Limb (tissue), 2 donors: ENCODE measurements around the gene TMPRSS11D.

Source experiments
- DNase-seq, 2 donors: peaks; one replicate each; pipeline ENCODE4 v3.0.0-alpha.2; 2016; ENCODE audit errors: extremely low spot score in 2 of 2

TMPRSS11D gene

DNA sequence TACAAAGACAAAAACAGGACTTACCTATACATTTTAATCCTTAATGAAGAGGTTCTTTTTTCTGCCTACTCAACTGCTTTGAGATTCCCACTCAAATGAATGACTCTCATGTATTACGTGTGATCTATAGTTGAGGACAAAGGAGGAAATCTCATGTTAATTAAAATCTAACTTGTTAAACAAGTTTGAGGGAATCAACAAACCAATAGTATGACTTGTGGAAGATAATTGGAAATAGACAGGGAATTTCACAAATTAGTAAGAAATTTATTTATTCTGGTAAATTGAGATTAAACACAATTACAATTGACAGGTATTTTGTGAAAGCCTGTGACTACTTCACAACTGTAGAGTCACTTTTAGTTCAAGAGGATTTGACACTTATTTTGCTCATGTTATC, at the start of gene TMPRSS11D:
TMPRSS11D (minus strand) TSS at position 101 of the 400 bp plus-strand sequence; CDS start at position 32, 69 bp downstream.
- DNase-seq, result no peak

DNA sequence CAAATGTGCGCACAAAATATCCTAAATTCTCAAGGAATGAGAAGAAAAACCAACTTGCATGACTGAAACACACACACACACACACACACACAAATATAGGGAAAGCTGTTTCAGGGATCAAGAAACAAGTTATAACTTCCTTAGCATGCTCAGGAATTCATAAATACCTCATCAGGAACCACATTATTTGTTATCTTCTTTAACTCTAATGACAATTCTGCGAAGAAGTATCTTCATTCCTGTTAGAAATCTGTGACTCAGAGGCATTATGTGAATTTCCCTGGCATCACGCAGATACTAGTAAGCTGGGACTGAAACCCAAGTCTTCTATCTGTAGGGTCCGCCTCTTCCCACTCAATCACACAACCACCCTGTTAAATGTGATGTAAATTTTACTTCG, 49.2 kb upstream of the TMPRSS11D start:
- DNase-seq, result no peak

- DNase-seq, result no peak
These were observed 47.5 kb upstream of the TMPRSS11D start for GRCh38 chr4:67931256-67931655.

DNA sequence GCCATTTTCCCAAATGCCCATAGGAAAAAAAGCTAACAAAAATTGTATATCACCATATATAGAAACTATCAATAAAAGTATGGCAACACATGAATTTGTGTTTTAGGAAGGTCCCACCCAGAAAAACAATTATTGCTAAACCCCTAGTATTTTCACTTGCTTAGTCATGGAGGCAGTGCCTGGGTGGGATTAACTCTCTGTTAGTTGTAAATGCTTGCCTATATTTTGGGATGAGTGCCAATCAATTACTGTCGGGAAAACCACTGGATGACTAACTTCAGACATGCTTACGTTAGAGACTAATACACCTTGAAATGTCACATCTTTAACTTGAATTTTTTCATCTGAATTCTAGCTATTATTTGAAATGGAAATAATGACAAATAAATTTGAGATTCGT, 45.6 kb upstream of the TMPRSS11D start:
- no peak for DNase-seq

DNA sequence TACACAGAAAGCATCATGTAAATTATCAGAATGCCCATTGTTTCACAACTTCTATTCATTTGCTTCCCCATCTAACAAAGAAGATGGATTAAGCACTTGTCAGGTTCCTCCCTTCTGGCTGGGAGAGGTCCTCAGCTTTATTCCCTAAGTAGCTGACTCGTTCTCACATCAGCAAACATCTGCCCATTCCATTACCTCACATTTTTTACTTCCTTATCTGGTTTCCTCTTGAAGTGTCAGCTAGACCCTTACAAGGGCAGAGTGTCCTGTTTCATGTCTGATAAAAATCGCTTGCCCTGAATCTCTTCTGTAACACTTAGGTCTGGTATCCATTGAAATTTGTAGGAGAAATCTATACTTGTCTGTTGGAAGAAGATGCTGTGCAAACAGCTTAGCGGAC, 44.7 kb upstream of the TMPRSS11D start:
- DNase-seq, result no peak

GRCh38 chr4:67927251-67927650, 43.4 kb upstream of the TMPRSS11D start:
- no peak for DNase-seq

DNA sequence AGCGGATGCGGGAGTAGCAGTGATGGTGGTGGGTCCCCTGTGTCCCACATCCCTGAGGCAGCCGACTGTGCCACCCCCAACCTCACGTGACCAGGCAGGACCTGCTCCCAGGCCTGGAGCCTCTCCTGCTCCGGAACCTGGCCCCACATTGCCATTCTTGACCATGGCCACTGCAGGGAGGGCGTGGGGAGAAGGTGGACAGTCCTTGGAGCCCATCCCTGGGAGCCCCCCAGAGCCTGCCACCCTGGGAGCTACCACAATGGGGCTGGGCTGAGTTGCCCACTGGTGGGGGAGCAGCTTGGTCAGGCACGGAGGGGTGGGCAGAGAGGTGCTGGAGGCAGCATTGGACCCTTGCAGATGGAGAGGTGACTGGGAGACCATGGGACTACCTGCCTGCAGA, 42.7 kb upstream of the TMPRSS11D start:
- DNase-seq, result no peak

DNA sequence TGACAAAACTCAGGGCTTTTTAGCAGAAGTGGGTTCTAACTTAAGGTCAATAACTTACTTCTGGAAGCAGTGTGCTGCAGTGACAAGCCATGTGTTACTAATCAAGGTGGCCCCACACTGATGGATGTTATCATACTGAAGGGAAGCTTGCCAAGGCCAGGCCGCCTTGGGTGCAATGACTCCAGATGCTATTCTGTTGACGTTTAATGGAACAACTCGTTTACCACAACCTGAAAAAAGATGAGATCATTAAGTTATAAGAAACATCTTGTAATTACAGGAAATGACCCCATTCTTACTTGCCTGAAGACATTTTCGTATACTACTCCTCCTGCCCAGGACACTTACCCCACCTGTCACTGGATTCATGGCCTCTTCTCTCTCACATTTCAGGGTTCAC, 38.9 kb upstream of the TMPRSS11D start:
- DNase-seq, result no peak

DNA sequence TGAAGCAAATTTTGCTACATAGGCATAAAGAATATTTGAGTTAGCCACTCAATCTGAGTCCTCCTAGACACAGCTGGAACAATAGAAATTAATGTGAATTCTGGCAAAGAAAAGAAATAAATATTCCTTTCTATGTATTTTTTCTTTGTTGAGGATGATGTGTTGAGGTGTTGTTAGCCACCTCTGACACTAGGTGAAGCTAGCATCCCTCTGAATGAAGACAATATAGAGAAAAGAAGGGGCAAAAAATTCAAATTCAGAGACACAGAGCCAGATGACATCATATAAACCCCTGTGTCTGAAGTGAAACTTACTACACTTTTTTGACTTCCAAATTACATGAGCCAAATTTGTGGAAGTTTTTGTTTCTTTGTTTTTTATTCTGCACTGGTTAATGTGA, 34.6 kb upstream of the TMPRSS11D start:
- DNase-seq, result no peak

- DNase-seq, result no peak
These were observed 31.7 kb upstream of the TMPRSS11D start for GRCh38 chr4:67915400-67915966.

GRCh38 chr4:67912080-67912479, 28.3 kb upstream of the TMPRSS11D start:
- DNase-seq, result no peak

GRCh38 chr4:67911638-67912037, 27.8 kb upstream of the TMPRSS11D start:
- DNase-seq, result no peak

GRCh38 chr4:67911141-67911540, 27.3 kb upstream of the TMPRSS11D start:
- DNase-seq, result no peak

DNA sequence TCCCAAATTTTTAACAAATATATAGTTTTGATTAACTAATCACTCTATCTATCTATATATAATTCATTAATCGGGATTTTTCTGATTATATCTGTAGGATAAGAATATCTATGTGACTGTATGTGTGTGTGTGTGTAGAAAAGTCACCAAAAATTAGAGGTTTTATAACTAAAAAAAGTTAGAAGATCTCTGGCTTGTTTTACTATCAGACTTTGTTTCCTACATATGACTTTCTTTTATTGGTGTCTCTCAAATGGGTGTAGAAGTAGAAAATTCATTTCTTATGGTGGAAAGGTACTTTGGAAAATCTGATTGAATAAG, 26.7 kb upstream of the TMPRSS11D start:
- no peak for DNase-seq

- no peak for DNase-seq
These were observed 26.2 kb upstream of the TMPRSS11D start for GRCh38 chr4:67909905-67910584.

- no peak for DNase-seq
These were observed 23.8 kb upstream of the TMPRSS11D start for GRCh38 chr4:67907650-67908049.

- DNase-seq, result no peak
These were observed 15.3 kb upstream of the TMPRSS11D start for GRCh38 chr4:67899096-67899495.

- no peak for DNase-seq
These were observed 13.9 kb upstream of the TMPRSS11D start for GRCh38 chr4:67897686-67898085.

- DNase-seq, result no peak
These were observed 12.7 kb upstream of the TMPRSS11D start for GRCh38 chr4:67896421-67897065.

- no peak for DNase-seq
These were observed 10.9 kb upstream of the TMPRSS11D start for GRCh38 chr4:67894659-67895058.

DNA sequence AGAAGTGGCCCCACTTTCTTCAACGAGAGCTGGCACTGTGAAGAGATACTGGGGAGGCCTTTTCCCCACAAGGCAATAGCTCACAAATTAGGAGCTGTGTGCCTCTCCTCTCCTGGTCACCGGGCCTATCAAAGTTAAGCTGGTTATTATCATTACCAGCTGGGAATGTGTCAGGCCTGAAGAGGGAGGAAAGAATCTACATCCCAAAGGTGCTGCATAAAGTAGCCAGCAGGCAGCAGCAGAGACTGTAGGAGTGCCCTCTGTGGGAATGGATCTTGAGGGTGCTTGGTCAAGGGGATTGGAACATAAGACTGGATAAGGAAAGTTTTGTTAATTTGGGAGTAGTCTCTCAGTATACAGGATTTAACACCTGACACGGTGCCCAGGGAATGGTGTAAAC, 9.1 kb upstream of the TMPRSS11D start:
- DNase-seq, result no peak

GRCh38 chr4:67892253-67892652, 8.5 kb upstream of the TMPRSS11D start:
- DNase-seq, result no peak

- no peak for DNase-seq
These were observed 7.8 kb upstream of the TMPRSS11D start for GRCh38 chr4:67891645-67892044.
